K562 (cell line): ENCODE data around the gene MUSK. TPM values are rescaled to one million over a fixed set of nuclear protein-coding genes. Genes with fewer than 3 reads are reported as not detected.

Experiments
- ATAC-seq: fragments of 200-7000 bp; cut with Tn5 transposase; 3 replicates; pipeline ENCODE4 v1.9.1; 2020; ENCODE audit warnings: moderate library complexity
- BruUV-seq: library from RNA; stranded (reverse); fragments of 400-500 nt; replicated peaks from 2 replicates; lab custom pipeline; 2021; lab: Mats Ljungman, UMichigan
- CTCF ChIA-PET: fragments of 300-600 bp; formaldehyde crosslinking; extraction: SDS; loops from one replicate; lab custom pipeline; 2021; ENCODE audit warnings: low intra/inter-chr PET ratio; lab: Yijun Ruan, JAX
- POLR2A ChIA-PET: fragments of 300-600, 350-650 bp; sonication (Branson Sonifier 250); formaldehyde crosslinking; extraction: SDS; loops from one replicate; lab custom pipeline; 2021; ENCODE audit warnings: antibody characterized with exemption, inconsistent platforms; lab: Yijun Ruan, JAX
- DNase-seq, 4 experiments: peaks; one replicate each; pipeline versions ENCODE4 v3.0.0 to v3.0.0-alpha.2; 2011 to 2018; ENCODE audit warnings: low spot score in 3 of 4, mixed read lengths in 3 of 4; ENCODE audit errors: extremely low read depth in 1 of 4
- FAIRE-seq: peaks from 2 replicates; lab custom pipeline; 2011; peaks lifted over from hg19 to GRCh38; lab: Jason Lieb, UNC
- H2AFZ ChIP-seq: 2 replicates; pipeline ENCODE4 v1.6.0; 2011; ENCODE audit warnings: low read depth, low read length, control low read depth, inconsistent platforms
- H3K27ac ChIP-seq: fragments of 200-600 bp; 3 replicates; pipeline ENCODE4 v1.8.0; 2011; ENCODE audit warnings: low read depth, mild to moderate bottlenecking, control low read depth, inconsistent platforms, low read length, moderate library complexity, mixed read lengths; ENCODE audit errors: extremely low read depth
- H3K27me3 ChIP-seq, 2 experiments: fragments of 300-600 bp in 1 of 2; 2 replicates in 1 of 2; 3 replicates in 1 of 2; pipeline versions ENCODE4 v1.6.0 to v1.8.0; 2011; ENCODE audit warnings: inconsistent platforms in 2 of 2, low read length in 2 of 2, mild to moderate bottlenecking in 1 of 2, mixed read lengths in 1 of 2, moderate library complexity in 1 of 2; ENCODE audit not compliant: control insufficient read depth in 2 of 2, insufficient read depth in 2 of 2
- H3K36me3 ChIP-seq: fragments of 300-600 bp; 3 replicates; pipeline ENCODE4 v1.8.0; 2011; ENCODE audit warnings: mild to moderate bottlenecking, low read length, inconsistent platforms; ENCODE audit not compliant: control insufficient read depth, insufficient read depth
- H3K4me1 ChIP-seq, 2 experiments: fragments of 200-600 bp in 1 of 2; replicated peaks in 1 of 2; 2 replicates in 1 of 2; 3 replicates in 1 of 2; pipeline versions ENCODE4 v1.5.1 to v1.8.0; 2011; ENCODE audit warnings: inconsistent platforms in 2 of 2, low read length in 2 of 2, mild to moderate bottlenecking in 1 of 2, mixed read lengths in 1 of 2, moderate library complexity in 1 of 2; ENCODE audit not compliant: control insufficient read depth in 2 of 2, insufficient read depth in 2 of 2
- H3K4me2 ChIP-seq: 2 replicates; pipeline ENCODE4 v1.6.1; 2011; ENCODE audit warnings: low read length, control low read depth, inconsistent platforms, mixed read lengths; ENCODE audit not compliant: insufficient read depth
- H3K4me3 ChIP-seq: fragments of 200-600 bp; sonication (generic), shearing (Covaris generic); 2 replicates; pipeline ENCODE4 v1.5.1; 2016; ENCODE audit warnings: control low read depth, inconsistent platforms
- H3K79me2 ChIP-seq: fragments of 200-600 bp; 3 replicates; pipeline ENCODE4 v1.8.0; 2011; ENCODE audit warnings: low read length, inconsistent platforms; ENCODE audit not compliant: control insufficient read depth, insufficient read depth
- H3K9ac ChIP-seq, 2 experiments: 2 replicates each; pipeline versions ENCODE4 v1.6.0 to v1.6.1; 2011; ENCODE audit warnings: low read depth in 2 of 2, low read length in 2 of 2, control low read depth in 1 of 2, inconsistent platforms in 1 of 2, mild to moderate bottlenecking in 1 of 2, mixed read lengths in 1 of 2; ENCODE audit not compliant: insufficient read depth in 1 of 2
- H3K9me1 ChIP-seq: one replicate; pipeline ENCODE4 v1.6.0; 2011; ENCODE audit warnings: inconsistent platforms, mild to moderate bottlenecking, low read length, moderate library complexity; ENCODE audit not compliant: control insufficient read depth, insufficient read depth
- H3K9me3 ChIP-seq: replicated peaks from 2 replicates; pipeline ENCODE4 v1.5.1; 2011; ENCODE audit warnings: low read depth, low read length, inconsistent platforms; ENCODE audit not compliant: control insufficient read depth, insufficient read depth
- H4K20me1 ChIP-seq: replicated peaks from 2 replicates; pipeline ENCODE4 v1.6.1; 2011; ENCODE audit warnings: low read length, inconsistent platforms, mixed read lengths; ENCODE audit not compliant: control insufficient read depth, insufficient read depth
- KLF6 ChIP-seq: fragments of 250-450 bp; sonication (Bioruptor Pico); IDR thresholded peaks from 2 replicates; pipeline ENCODE4 v1.4.0; 2020; ENCODE audit warnings: mild to moderate bottlenecking, moderate library complexity, borderline replicate concordance
- MIER1 ChIP-seq: fragments of 450-650 bp; IDR thresholded peaks from 2 replicates; pipeline ENCODE4 v1.6.1; 2016; ENCODE audit warnings: antibody characterized with exemption, mild to moderate bottlenecking, low read depth
- NFIX ChIP-seq: fragments of 250-450 bp; sonication (Bioruptor Pico); IDR thresholded peaks from 2 replicates; pipeline ENCODE4 v1.4.0; 2020; ENCODE audit warnings: low read depth, mild to moderate bottlenecking, moderate library complexity
- RUNX1 ChIP-seq: sonication (generic); IDR thresholded peaks from 2 replicates; pipeline ENCODE4 v1.6.1; 2016; ENCODE audit warnings: antibody characterized with exemption, low read depth
- SIN3A ChIP-seq, 2 experiments: fragments of 150-350 bp in 1 of 2; IDR thresholded peaks; 2 replicates each; pipeline ENCODE4 v1.6.1; 2011 to 2016; ENCODE audit warnings: borderline replicate concordance in 2 of 2, low read depth in 2 of 2, low read length in 2 of 2, mild to moderate bottlenecking in 2 of 2, moderate library complexity in 2 of 2; ENCODE audit not compliant: control insufficient read depth in 1 of 2
- SMARCA5 ChIP-seq: fragments of 450-650 bp; IDR thresholded peaks from 2 replicates; pipeline ENCODE4 v1.6.1; 2016
- SMC3 ChIP-seq: conservative IDR thresholded peaks from 2 replicates; pipeline ENCODE4 v1.6.1; 2011; ENCODE audit warnings: low read depth, low read length, improper control_type of control experiment; ENCODE audit not compliant: insufficient read depth
- SRSF1 ChIP-seq: fragments of 200-400 bp; formaldehyde crosslinking; IDR thresholded peaks from 2 replicates; pipeline ENCODE4 v1.6.1; 2017; ENCODE audit warnings: mild to moderate bottlenecking, low read depth, low read length, moderate library complexity
- ZNF41 ChIP-seq: fragments of 250-450 bp; sonication (Bioruptor Pico); conservative IDR thresholded peaks from 2 replicates; pipeline ENCODE4 v1.4.0; 2020; ENCODE audit warnings: mild to moderate bottlenecking
- ZNF444 ChIP-seq: fragments of 250-450 bp; sonication (Bioruptor Pico); IDR thresholded peaks from 2 replicates; pipeline ENCODE4 v1.4.0; 2020; ENCODE audit warnings: mild to moderate bottlenecking, moderate library complexity
- ZSCAN29 ChIP-seq: fragments of 450-650 bp; IDR thresholded peaks from 2 replicates; pipeline ENCODE4 v1.6.1; 2017
- WGBS: fragments of 100-300 bp; shearing (Covaris generic); methylation state at CpG from one replicate; pipeline ENCODE4 v1.1.6; 2016; ENCODE audit warnings: low coverage, mixed read lengths; ENCODE audit not compliant: insufficient coverage; ENCODE audit errors: missing lambda C conversion rate; 5-methylcytosine and 5-hydroxymethylcytosine counted together
- in situ Hi-C: fragments of 300-500 bp; cut with MboI; formaldehyde crosslinking; loops from 4 replicates; pipeline ENCODE4 v1.15.0; 2018; ENCODE audit warnings: inconsistent platforms, mixed read lengths
- intact Hi-C: fragments of 100-400 bp; cut with micrococcal nuclease; formaldehyde crosslinking; loops from 2 replicates; pipeline ENCODE4 v1.14.2; 2022
- polyA plus RNA-seq, 8 experiments: library from polyadenylated mRNA; depleted of rRNA in 4 of 8; stranded (reverse) in 5 of 8; unstranded in 3 of 8; fragments of >200 nt; fragmentation: Nextera tagmentation in 2 of 8; fragmentation: Illumina TruSeq in 1 of 8; extraction: Ambion mirVana in 2 of 8; extraction: Trizol in 1 of 8; gene quantifications; 2 replicates each; pipeline versions ENCODE4 v1.2.1 to v1.2.3, GENCODE V29; 2011 to 2014; ENCODE audit warnings: inconsistent platforms in 1 of 8, missing spikeins in 1 of 8
- small RNA-seq: library from RNA; depleted of rRNA; stranded (forward); fragments of <200 nt; gene quantifications from one replicate; pipeline ENCODE3, GENCODE V24; 2014
- total RNA-seq, 7 experiments: library from RNA; depleted of rRNA in 6 of 7; stranded (reverse); fragments of >200 nt in 6 of 7; fragmentation: Illumina TruSeq in 2 of 7; extraction: Trizol in 2 of 7; gene quantifications; 2 replicates each; pipeline versions ENCODE4 v1.2.1 to v1.2.3, GENCODE V29; 2011 to 2021; ENCODE audit warnings: low replicate concordance in 1 of 7
- TF ChIP-seq, protein P1 (sequence below): sonication (generic); formaldehyde crosslinking; IDR thresholded peaks from 2 replicates; pipeline ENCODE4 v1.8.0; 2022; ENCODE audit warnings: mild to moderate bottlenecking, missing genetic modification reagents, borderline replicate concordance

Gene MUSK
- total and polyA plus RNA-seq, 9 of the 15 experiments (the other 6 are each of a cell fraction or from before 2014, with no cell fraction given) = not detected

- no peaks in the 10 kb centered on the region for H3K27me3 ChIP-seq
- no TSS peak for BruUV-seq
- H3K79me2 ChIP-seq = no peaks in the 10 kb centered on the region
- no peaks in the 10 kb centered on the region for H3K4me1 ChIP-seq
- no peak for DNase-seq
- 0% methylated on average over 6 of the region's 6 CpGs for WGBS
- 0 out of 2 replicates have a peak, but pooled peaks cover 2% of the 10 kb centered on the region for H3K9me3 ChIP-seq
- in situ Hi-C loops (no loop called here), intact Hi-C loops (no loop called here)
- ChIA-PET POLR2A (interaction anchor here (0.7 kb wide), 1 partner anchor 17 kb away, joined by 3 read pairs; no protein-coding TSS in a partner anchor), CTCF (no interaction called here)
- H3K4me3 ChIP-seq = no peak overlapping the region
- no peaks in the 10 kb centered on the region for H3K9me1 ChIP-seq
- no peak for FAIRE-seq
- no peak overlapping the region for H3K4me2 ChIP-seq
- TF ChIP-seq SRSF1 = no peak
- no peak for TF ChIP-seq NFIX (CRISPR knock-in tag)
- no peak for TF ChIP-seq ZSCAN29
- TF ChIP-seq MIER1 = no peak
- TF ChIP-seq ZNF41 (CRISPR knock-in tag) = no peak
- no peak for TF ChIP-seq SMC3
- TF ChIP-seq, protein P1, sequence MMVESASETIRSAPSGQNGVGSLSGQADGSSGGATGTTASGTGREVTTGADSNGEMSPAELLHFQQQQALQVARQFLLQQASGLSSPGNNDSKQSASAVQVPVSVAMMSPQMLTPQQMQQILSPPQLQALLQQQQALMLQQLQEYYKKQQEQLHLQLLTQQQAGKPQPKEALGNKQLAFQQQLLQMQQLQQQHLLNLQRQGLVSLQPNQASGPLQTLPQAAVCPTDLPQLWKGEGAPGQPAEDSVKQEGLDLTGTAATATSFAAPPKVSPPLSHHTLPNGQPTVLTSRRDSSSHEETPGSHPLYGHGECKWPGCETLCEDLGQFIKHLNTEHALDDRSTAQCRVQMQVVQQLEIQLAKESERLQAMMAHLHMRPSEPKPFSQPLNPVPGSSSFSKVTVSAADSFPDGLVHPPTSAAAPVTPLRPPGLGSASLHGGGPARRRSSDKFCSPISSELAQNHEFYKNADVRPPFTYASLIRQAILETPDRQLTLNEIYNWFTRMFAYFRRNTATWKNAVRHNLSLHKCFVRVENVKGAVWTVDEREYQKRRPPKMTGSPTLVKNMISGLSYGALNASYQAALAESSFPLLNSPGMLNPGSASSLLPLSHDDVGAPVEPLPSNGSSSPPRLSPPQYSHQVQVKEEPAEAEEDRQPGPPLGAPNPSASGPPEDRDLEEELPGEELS (CRISPR knock-in tag) = no peak
- TF ChIP-seq SIN3A (IDR thresholded peaks at IDR 0.05; ENCODE audit: borderline replicate concordance in 2 of 2, control insufficient read depth in 1 of 2, low read depth in 2 of 2, low read length in 2 of 2) = no peak
- TF ChIP-seq RUNX1 = no peak
- no peak for TF ChIP-seq KLF6
- no peak for TF ChIP-seq ZNF444
- no peak for TF ChIP-seq SMARCA5
- H3K36me3 ChIP-seq = no peaks in the 10 kb centered on the region
- no peak overlapping the region for H3K27ac ChIP-seq
- H2AFZ ChIP-seq = no peak overlapping the region
- H3K9ac ChIP-seq = no peak overlapping the region
- H4K20me1 ChIP-seq = no peaks in the 10 kb centered on the region
- ATAC-seq = no peak
These were observed 182.0 kb downstream of the MUSK start for GRCh38 chr9:110850401-110851135.

Small RNA genes lying within 50 kb of the gene (small RNA-seq; reads per million reads assigned to genes)
- gene AL513328.1 = not detected

Other genes starting within 250 kb of the MUSK start
- 0.32 and 0.41 TPM in 2 replicates for gene SVEP1, start 89.0 kb upstream of the MUSK start, total RNA-seq (2014; rRNA removed)
- gene SVEP1, start 89.0 kb upstream of the MUSK start, total RNA-seq (2014; rRNA removed; fragmentation: Illumina TruSeq; extraction: Trizol) = 0.58 and 0.89 TPM in 2 replicates
- 0.33 and 0.38 TPM in 2 replicates for gene SVEP1, start 89.0 kb upstream of the MUSK start, total RNA-seq (2015; rRNA removed; fragmentation: Illumina TruSeq; extraction: Trizol)
- 0.73 and 0.81 TPM in 2 replicates for gene SVEP1, start 89.0 kb upstream of the MUSK start, total RNA-seq (2021)
- 0.07 and 0.84 TPM in 2 replicates for gene SVEP1, start 89.0 kb upstream of the MUSK start, polyA plus RNA-seq (2011; rRNA removed)
- gene SVEP1, start 89.0 kb upstream of the MUSK start, polyA plus RNA-seq (2014; fragmentation: Illumina TruSeq; extraction: Trizol) = 0.51 and 0.53 TPM in 2 replicates
- under 1 TPM; 0.20 to 0.43 TPM for gene SVEP1, start 89.0 kb upstream of the MUSK start, polyA plus RNA-seq (2014; fragmentation: Nextera tagmentation; extraction: Ambion mirVana)
- 0.25 and 0.42 TPM in 2 replicates for gene SVEP1, start 89.0 kb upstream of the MUSK start, polyA plus RNA-seq (2014; rRNA removed)